Common myeloid progenitor, CD34-positive (primary cell): ENCODE data around the gene GCSAM.

ENCODE experiments used
- CTCF ChIA-PET: fragments of 350-600 bp; sonication (Branson Sonifier 250); formaldehyde crosslinking; loops from one replicate; lab custom pipeline; 2021; ENCODE audit warnings: antibody characterized with exemption; lab: Charles Lee
- POLR2A ChIA-PET: fragments of 350-600 bp; sonication (Branson Sonifier 250); formaldehyde crosslinking; loops from one replicate; lab custom pipeline; 2021; ENCODE audit warnings: antibody characterized with exemption; lab: Charles Lee
- DNase-seq, 3 donors: peaks; one replicate each; pipeline versions ENCODE4 v3.0.0 to v3.0.0-alpha.2; 2013
- H3K27ac ChIP-seq, 2 experiments: 1 replicate in 1 of 2; 2 replicates in 1 of 2; pipeline ENCODE4 v1.7.0; 2013; ENCODE audit warnings: inconsistent platforms in 2 of 2, low read length in 2 of 2, mild to moderate bottlenecking in 2 of 2, low read depth in 1 of 2, moderate library complexity in 1 of 2; ENCODE audit not compliant: severe bottlenecking in 2 of 2, insufficient read depth in 1 of 2, poor library complexity in 1 of 2
- H3K27me3 ChIP-seq, 5 experiments: replicated peaks in 2 of 5; 1 replicate in 3 of 5; 2 replicates in 2 of 5; pipeline versions ENCODE4 v1.6.1 to v1.7.0; 2013; ENCODE audit warnings: low read length in 4 of 5, mild to moderate bottlenecking in 2 of 5, moderate library complexity in 2 of 5, inconsistent platforms in 1 of 5; ENCODE audit not compliant: insufficient read depth in 5 of 5, control insufficient read depth in 4 of 5
- H3K36me3 ChIP-seq, 4 experiments: 1 replicate in 2 of 4; 2 replicates in 2 of 4; pipeline versions ENCODE4 v1.6.1 to v1.7.0; 2013; ENCODE audit warnings: low read length in 3 of 4, control low read depth in 1 of 4, mild to moderate bottlenecking in 1 of 4; ENCODE audit not compliant: control insufficient read depth in 4 of 4, insufficient read depth in 4 of 4
- H3K4me1 ChIP-seq, 4 experiments: 1 replicate in 3 of 4; 2 replicates in 1 of 4; pipeline versions ENCODE4 v1.6.1 to v1.7.1; 2013; ENCODE audit warnings: low read length in 3 of 4, mild to moderate bottlenecking in 3 of 4, control low read depth in 1 of 4, inconsistent platforms in 1 of 4, moderate library complexity in 1 of 4; ENCODE audit not compliant: control insufficient read depth in 4 of 4, insufficient read depth in 4 of 4; ENCODE audit errors: control extremely low read depth in 1 of 4
- H3K4me3 ChIP-seq, 7 experiments: 1 replicate in 4 of 7; 2 replicates in 3 of 7; pipeline versions ENCODE4 v1.5.1 to v1.7.0; 2013; ENCODE audit warnings: mild to moderate bottlenecking in 7 of 7, low read length in 6 of 7, moderate library complexity in 6 of 7, inconsistent platforms in 2 of 7, low read depth in 2 of 7, control low read depth in 1 of 7; ENCODE audit not compliant: insufficient read depth in 4 of 7, control insufficient read depth in 1 of 7; ENCODE audit errors: extremely low read depth in 1 of 7
- H3K9me3 ChIP-seq, 5 experiments: 1 replicate in 4 of 5; 2 replicates in 1 of 5; pipeline versions ENCODE4 v1.6.1 to v1.7.1; 2013; ENCODE audit warnings: low read length in 4 of 5, mild to moderate bottlenecking in 2 of 5, inconsistent platforms in 1 of 5, low read depth in 1 of 5, moderate library complexity in 1 of 5; ENCODE audit not compliant: control insufficient read depth in 4 of 5, insufficient read depth in 2 of 5; ENCODE audit errors: control extremely low read depth in 1 of 5
- WGBS: methylation state at CpG from one replicate; pipeline ENCODE4 v1.1.5; 2013; ENCODE audit not compliant: insufficient coverage; 5-methylcytosine and 5-hydroxymethylcytosine counted together

Gene GCSAM

GRCh38 chr3:112131111-112131510, 1.9 kb downstream of the GCSAM start:
- ChIA-PET CTCF (interaction anchor here (1.4 to 2.7 kb wide), 4 partner anchors 14 to 20 kb away, joined by 4 to 7 read pairs (median 6); no protein-coding TSS in a partner anchor), POLR2A (no interaction called here)
- Histone ChIP-seq H3K27me3 (no peaks in the 10 kb centered on the region), H3K27ac (no peak overlapping the region), H3K4me3 (no peak overlapping the region), H3K36me3 (no peaks in the 10 kb centered on the region), H3K4me1 (peaks cover 25 to 80% (median 56%) of the 10 kb centered on the region in 4 experiments), H3K9me3 (no peaks in the 10 kb centered on the region)
- WGBS, result no CpG with 5 or more reads among the region's 3 CpGs
- DNase-seq, result no peak

- no peak overlapping the region for H3K27ac ChIP-seq
- ChIA-PET POLR2A (no interaction called here), CTCF (interaction anchor here (1.4 to 2.7 kb wide), 3 partner anchors 14 to 19 kb away, joined by 4 to 7 read pairs (median 6); no protein-coding TSS in a partner anchor)
Observed at GRCh38 chr3:112130638-112130993, 2.4 kb downstream of the GCSAM start.

GRCh38 chr3:112129925-112130637, 3.0 kb downstream of the GCSAM start:
- CTCF ChIA-PET, result interaction anchor here (0.5 to 1.8 kb wide), 5 partner anchors 7 to 18 kb away, joined by 3 to 6 read pairs (median 6); no protein-coding TSS in a partner anchor
- H3K36me3 ChIP-seq, result no peaks in the 10 kb centered on the region
- no peak overlapping the region for H3K27ac ChIP-seq
- no peaks in the 10 kb centered on the region for H3K27me3 ChIP-seq
- H3K9me3 ChIP-seq, result no peaks in the 10 kb centered on the region
- no peak overlapping the region for H3K4me3 ChIP-seq
- DNase-seq, result no peak
- peaks cover 20 to 73% (median 60%) of the 10 kb centered on the region in 4 experiments for H3K4me1 ChIP-seq
- WGBS, result 100% methylated on average over 1 of the region's 4 CpGs
- POLR2A ChIA-PET, result no interaction called here

More at GRCh38 chr3:112130638-112130993, 2.4 kb downstream of the GCSAM start:
- Histone ChIP-seq H3K4me1 (peaks cover 25 to 78% (median 60%) of the 10 kb centered on the region in 4 experiments), H3K36me3 (no peaks in the 10 kb centered on the region), H3K4me3 (no peak overlapping the region), H3K27me3 (no peaks in the 10 kb centered on the region), H3K9me3 (no peaks in the 10 kb centered on the region)
- 100% methylated on average over 3 of the region's 3 CpGs for WGBS
- no peak for DNase-seq

- Histone ChIP-seq H3K27ac (peak overlapping the region; percentile 60 to 67), H3K4me3 (peak overlapping the region in 1 of 7 experiments; percentile 29), H3K36me3 (no peaks in the 10 kb centered on the region), H3K9me3 (no peaks in the 10 kb centered on the region), H3K27me3 (no peaks in the 10 kb centered on the region), H3K4me1 (peaks cover 18 to 65% (median 51%) of the 10 kb centered on the region in 4 experiments)
- 71% methylated on average over 5 of the region's 7 CpGs for WGBS
- ChIA-PET CTCF (interaction anchor here (0.5 to 2.5 kb wide), 8 partner anchors 8 to 391 kb away, joined by 3 to 10 read pairs (median 6); no protein-coding TSS in a partner anchor), POLR2A (interaction anchor here (0.7 kb wide), 1 partner anchor 397 kb away, joined by 3 read pairs; no protein-coding TSS in a partner anchor)
- DNase-seq, result peak; percentile 68 to 95 (median 94)
Observed at GRCh38 chr3:112128843-112129727, 4.0 kb downstream of the GCSAM start.

- peaks cover 18 to 52% (median 40%) of the 10 kb centered on the region in 4 experiments for H3K4me1 ChIP-seq
Observed at GRCh38 chr3:112127522-112128494, 5.2 kb downstream of the GCSAM start.

GRCh38 chr3:112126511-112126911, 6.5 kb downstream of the GCSAM start:
- no peaks in the 10 kb centered on the region for H3K27me3 ChIP-seq
- peak overlapping the region in 1 of 2 experiments; percentile 68 for H3K27ac ChIP-seq
- peaks cover 21 to 55% (median 39%) of the 10 kb centered on the region in 4 experiments for H3K4me1 ChIP-seq
- H3K36me3 ChIP-seq, result peaks cover 0 to 8% (median 3%) of the 10 kb centered on the region in 4 experiments
- H3K9me3 ChIP-seq, result no peaks in the 10 kb centered on the region
- 14% methylated on average over 1 of the region's 1 CpG for WGBS
- POLR2A ChIA-PET, result no interaction called here
- H3K4me3 ChIP-seq, result peak overlapping the region in 3 of 7 experiments; percentile 13 to 59 (median 54)
- no peak for DNase-seq
- CTCF ChIA-PET, result interaction anchor here (1.2 to 1.5 kb wide), 3 partner anchors 9 to 28 kb away, joined by 3 to 4 read pairs (median 3); no protein-coding TSS in a partner anchor

More at GRCh38 chr3:112127522-112128494, 5.2 kb downstream of the GCSAM start:
- Histone ChIP-seq H3K4me3 (peak overlapping the region in 3 of 7 experiments; percentile 5 to 59 (median 37)), H3K36me3 (peaks cover 0 to 8% (median 3%) of the 10 kb centered on the region in 4 experiments), H3K27me3 (no peaks in the 10 kb centered on the region), H3K27ac (no peak overlapping the region), H3K9me3 (no peaks in the 10 kb centered on the region)
- WGBS, result 4% methylated on average over 4 of the region's 10 CpGs
- POLR2A ChIA-PET, result interaction anchor here (0.6 kb wide), 1 partner anchor 205 kb away, joined by 3 read pairs; the partner anchor contains the start of gene CD200
- DNase-seq, result peak; percentile 25 to 74 (median 62)
- CTCF ChIA-PET, result interaction anchor here (0.7 to 2.5 kb wide), 10 partner anchors 8 to 393 kb away, joined by 3 to 10 read pairs (median 5); no protein-coding TSS in a partner anchor
